ENCODE measurements around the gene PSKH1. TPM values are rescaled to one million over a fixed set of nuclear protein-coding genes. Genes with fewer than 3 reads are reported as not detected.
A peak's percentile ranks its signal among the peaks of the same experiment; 100 is the strongest.

The PSKH1 gene
- total RNA-seq, 2 experiments from 2014 or later: 11.4 to 13.3 TPM

GRCh38 chr16:67865318-67865717 lies 27.7 kb upstream of the PSKH1 start:
- peak in 5 of 14 experiments; percentile 19 to 59 (median 33) for DNase-seq

GRCh38 chr16:67868290-67868689 lies 24.8 kb upstream of the PSKH1 start:
- H3K4me1 ChIP-seq (ENCODE audit: insufficient read depth, low read length): peaks cover 11% of the 10 kb centered on the region
- DNase-seq (no peak), ATAC-seq (ENCODE audit: poor library complexity) (no peak)
- Mint-ChIP-seq H3K27me3 (no peaks in the 10 kb centered on the region), H3K27ac (no peak overlapping the region), H3K9me3 (no peaks in the 10 kb centered on the region), H3K4me3 (no peak overlapping the region), H3K36me3 (ENCODE audit: low read depth) (peaks cover 37% of the 10 kb centered on the region), H3K4me1 (ENCODE audit: low read depth) (peaks cover 8% of the 10 kb centered on the region)
- ChIA-PET CTCF (interaction anchor here (0.9 kb wide), 1 partner anchor 16 kb away, joined by 3 read pairs; the partner anchor contains the start of gene NRN1L), POLR2A (no interaction called here)
- peaks cover 44% of the 10 kb centered on the region for H3K36me3 ChIP-seq (ENCODE audit: insufficient read depth, low read length)
- TF ChIP-seq CTCF (IDR thresholded peaks at IDR 0.05): no peak
- H3K4me3 ChIP-seq (ENCODE audit: low read length): no peak overlapping the region
- no peak overlapping the region for H3K27ac ChIP-seq (ENCODE audit: low read depth in 1 of 2, low read length in 2 of 2)
- H3K9me3 ChIP-seq (ENCODE audit: control insufficient read depth in 1 of 2, insufficient read depth in 1 of 2, low read length in 2 of 2): no peaks in the 10 kb centered on the region
- no peaks in the 10 kb centered on the region for H3K27me3 ChIP-seq (ENCODE audit: control insufficient read depth in 1 of 2, insufficient read depth in 2 of 2, low read length in 2 of 2)
- intact Hi-C loops (cut with DNase I, micrococcal nuclease): no loop called here

More at GRCh38 chr16:67865318-67865717, 27.7 kb upstream of the PSKH1 start:
- peaks cover 60% of the 10 kb centered on the region for H3K36me3 ChIP-seq (ENCODE audit: insufficient read depth, low read length)
- ChIA-PET POLR2A (interaction anchor here (0.7 kb wide), 1 partner anchor 49 kb away, joined by 5 read pairs; no protein-coding TSS in a partner anchor), CTCF (interaction anchor here (4.4 kb wide), 1 partner anchor 49 kb away, joined by 21 read pairs; no protein-coding TSS in a partner anchor)
- H3K9me3 ChIP-seq (ENCODE audit: control insufficient read depth in 1 of 2, insufficient read depth in 1 of 2, low read length in 2 of 2): no peaks in the 10 kb centered on the region
- no peaks in the 10 kb centered on the region for H3K4me1 ChIP-seq (ENCODE audit: insufficient read depth, low read length)
- peak; percentile 63 for ATAC-seq (ENCODE audit: poor library complexity)
- no peaks in the 10 kb centered on the region for H3K27me3 ChIP-seq (ENCODE audit: control insufficient read depth in 1 of 2, insufficient read depth in 2 of 2, low read length in 2 of 2)
- no peak overlapping the region for H3K4me3 Mint-ChIP-seq
- H3K9me3 Mint-ChIP-seq: no peaks in the 10 kb centered on the region
- H3K27ac Mint-ChIP-seq: no peak overlapping the region
- no peak overlapping the region for H3K4me3 ChIP-seq (ENCODE audit: low read length)
- intact Hi-C loops (cut with DNase I, micrococcal nuclease): loop anchor here in 1 of 2 experiments (1.0 kb wide), 1 partner anchor 49 kb away; no protein-coding TSS in a partner anchor
- no peaks in the 10 kb centered on the region for H3K27me3 Mint-ChIP-seq
- H3K4me1 Mint-ChIP-seq (ENCODE audit: low read depth): no peaks in the 10 kb centered on the region
- H3K36me3 Mint-ChIP-seq (ENCODE audit: low read depth): peaks cover 33% of the 10 kb centered on the region
- peak; percentile 21 for TF ChIP-seq CTCF (IDR thresholded peaks at IDR 0.05)
- no peak overlapping the region for H3K27ac ChIP-seq (ENCODE audit: low read depth in 1 of 2, low read length in 2 of 2)

GRCh38 chr16:67869653-67870052 lies 23.4 kb upstream of the PSKH1 start:
- Mint-ChIP-seq H3K4me1 (ENCODE audit: low read depth) (peaks cover 22% of the 10 kb centered on the region), H3K27me3 (no peaks in the 10 kb centered on the region), H3K4me3 (no peak overlapping the region), H3K36me3 (ENCODE audit: low read depth) (peaks cover 49% of the 10 kb centered on the region), H3K27ac (no peak overlapping the region), H3K9me3 (no peaks in the 10 kb centered on the region)
- no peak for ATAC-seq (ENCODE audit: poor library complexity)
- intact Hi-C loops (cut with DNase I, micrococcal nuclease): loop anchor here in 1 of 2 experiments (5.0 kb wide), 1 partner anchor 37 kb away; no protein-coding TSS in a partner anchor
- Histone ChIP-seq H3K9me3 (ENCODE audit: control insufficient read depth in 1 of 2, insufficient read depth in 1 of 2, low read length in 2 of 2) (no peaks in the 10 kb centered on the region), H3K27ac (ENCODE audit: low read depth in 1 of 2, low read length in 2 of 2) (no peak overlapping the region), H3K4me3 (ENCODE audit: low read length) (no peak overlapping the region), H3K4me1 (ENCODE audit: insufficient read depth, low read length) (peaks cover 25% of the 10 kb centered on the region), H3K36me3 (ENCODE audit: insufficient read depth, low read length) (peaks cover 44% of the 10 kb centered on the region), H3K27me3 (ENCODE audit: control insufficient read depth in 1 of 2, insufficient read depth in 2 of 2, low read length in 2 of 2) (no peaks in the 10 kb centered on the region)
- TF ChIP-seq CTCF (IDR thresholded peaks at IDR 0.05): no peak
- ChIA-PET CTCF (interaction anchor here (1.2 kb wide), 1 partner anchor 53 kb away, joined by 8 read pairs; no protein-coding TSS in a partner anchor), POLR2A (interaction anchor here (0.6 kb wide), 1 partner anchor 258 kb away, joined by 3 read pairs; no protein-coding TSS in a partner anchor)
- DNase-seq: no peak

All from CD4-positive, alpha-beta T cell (primary cell).